ENCODE measurements around the gene RLN3.

The RLN3 gene

DNA sequence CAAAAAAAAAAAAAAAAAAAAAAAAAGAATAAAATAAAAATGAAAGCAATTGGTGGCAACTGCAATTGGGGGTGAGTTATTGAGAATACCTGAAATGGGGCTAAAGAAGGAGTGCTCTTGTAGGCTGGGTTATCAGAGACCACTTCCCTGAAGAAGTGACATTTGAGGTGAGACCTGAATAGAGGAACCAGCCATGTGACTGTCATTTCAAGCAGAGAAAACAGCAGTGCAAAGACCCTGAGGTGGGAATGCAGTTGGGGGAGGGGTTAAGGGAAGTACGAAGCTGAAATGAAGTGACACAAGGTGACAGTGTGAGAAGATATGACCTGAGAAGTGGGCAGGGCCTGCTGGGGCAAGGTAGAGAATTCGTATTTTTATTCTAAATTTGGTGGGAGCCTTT, 38.2 kb downstream of the RLN3 start:
- TF ChIP-seq, protein P1, sequence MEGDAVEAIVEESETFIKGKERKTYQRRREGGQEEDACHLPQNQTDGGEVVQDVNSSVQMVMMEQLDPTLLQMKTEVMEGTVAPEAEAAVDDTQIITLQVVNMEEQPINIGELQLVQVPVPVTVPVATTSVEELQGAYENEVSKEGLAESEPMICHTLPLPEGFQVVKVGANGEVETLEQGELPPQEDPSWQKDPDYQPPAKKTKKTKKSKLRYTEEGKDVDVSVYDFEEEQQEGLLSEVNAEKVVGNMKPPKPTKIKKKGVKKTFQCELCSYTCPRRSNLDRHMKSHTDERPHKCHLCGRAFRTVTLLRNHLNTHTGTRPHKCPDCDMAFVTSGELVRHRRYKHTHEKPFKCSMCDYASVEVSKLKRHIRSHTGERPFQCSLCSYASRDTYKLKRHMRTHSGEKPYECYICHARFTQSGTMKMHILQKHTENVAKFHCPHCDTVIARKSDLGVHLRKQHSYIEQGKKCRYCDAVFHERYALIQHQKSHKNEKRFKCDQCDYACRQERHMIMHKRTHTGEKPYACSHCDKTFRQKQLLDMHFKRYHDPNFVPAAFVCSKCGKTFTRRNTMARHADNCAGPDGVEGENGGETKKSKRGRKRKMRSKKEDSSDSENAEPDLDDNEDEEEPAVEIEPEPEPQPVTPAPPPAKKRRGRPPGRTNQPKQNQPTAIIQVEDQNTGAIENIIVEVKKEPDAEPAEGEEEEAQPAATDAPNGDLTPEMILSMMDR (IDR thresholded peaks at IDR 0.05; ENCODE audit: low read depth, low read length, missing control alignments), result no peak
- DNase-seq (ENCODE audit: extremely low read depth, low read depth), result no peak

DNA sequence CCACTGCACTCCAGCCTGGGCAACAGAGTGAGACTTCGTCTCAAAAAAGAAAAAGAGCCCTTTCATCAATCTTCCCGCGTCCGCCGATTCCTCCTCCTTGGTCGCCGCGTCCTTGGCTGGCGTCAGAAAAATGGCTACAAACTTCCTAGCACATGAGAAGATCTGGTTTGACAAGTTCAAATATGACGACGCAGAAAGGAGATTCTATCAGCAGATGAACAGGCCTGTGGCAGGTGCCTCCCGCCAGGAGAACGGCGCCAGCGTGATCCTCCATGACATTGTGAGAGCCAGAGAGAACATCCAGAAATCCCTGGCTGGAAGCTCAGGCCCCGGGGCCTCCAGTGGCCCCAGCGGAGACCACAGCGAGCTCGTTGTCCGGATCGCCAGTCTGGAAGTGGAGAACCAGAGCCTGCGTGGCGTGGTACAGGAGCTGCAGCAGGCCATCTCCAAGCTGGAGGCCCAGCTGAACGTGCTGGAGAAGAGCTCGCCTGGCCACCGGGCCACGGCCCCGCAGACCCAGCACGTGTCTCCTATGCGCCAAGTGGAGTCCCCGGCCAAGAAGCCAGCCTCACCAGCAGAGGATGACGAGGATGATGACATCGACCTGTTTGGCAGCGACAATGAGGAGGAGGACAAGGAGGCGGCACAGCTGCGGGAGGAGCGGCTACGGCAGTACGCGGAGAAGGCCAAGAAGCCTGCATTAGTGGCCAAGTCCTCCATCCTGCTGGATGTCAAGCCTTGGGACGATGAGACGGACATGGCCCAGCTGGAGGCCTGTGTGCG, 42.5 kb downstream of the RLN3 start:
- DNase-seq (ENCODE audit: extremely low read depth, low read depth), result no peak
- TF ChIP-seq, protein P1 (IDR thresholded peaks at IDR 0.05; ENCODE audit: low read depth, low read length, missing control alignments), result no peak
- H3K4me3 ChIP-seq (replicated peaks; ENCODE audit: low read depth, low read length), result no peak overlapping the region

More for the DNA sequence above, 38.2 kb downstream of the RLN3 start:
- no peak overlapping the region for H3K4me3 ChIP-seq (replicated peaks; ENCODE audit: low read depth, low read length)

DNA sequence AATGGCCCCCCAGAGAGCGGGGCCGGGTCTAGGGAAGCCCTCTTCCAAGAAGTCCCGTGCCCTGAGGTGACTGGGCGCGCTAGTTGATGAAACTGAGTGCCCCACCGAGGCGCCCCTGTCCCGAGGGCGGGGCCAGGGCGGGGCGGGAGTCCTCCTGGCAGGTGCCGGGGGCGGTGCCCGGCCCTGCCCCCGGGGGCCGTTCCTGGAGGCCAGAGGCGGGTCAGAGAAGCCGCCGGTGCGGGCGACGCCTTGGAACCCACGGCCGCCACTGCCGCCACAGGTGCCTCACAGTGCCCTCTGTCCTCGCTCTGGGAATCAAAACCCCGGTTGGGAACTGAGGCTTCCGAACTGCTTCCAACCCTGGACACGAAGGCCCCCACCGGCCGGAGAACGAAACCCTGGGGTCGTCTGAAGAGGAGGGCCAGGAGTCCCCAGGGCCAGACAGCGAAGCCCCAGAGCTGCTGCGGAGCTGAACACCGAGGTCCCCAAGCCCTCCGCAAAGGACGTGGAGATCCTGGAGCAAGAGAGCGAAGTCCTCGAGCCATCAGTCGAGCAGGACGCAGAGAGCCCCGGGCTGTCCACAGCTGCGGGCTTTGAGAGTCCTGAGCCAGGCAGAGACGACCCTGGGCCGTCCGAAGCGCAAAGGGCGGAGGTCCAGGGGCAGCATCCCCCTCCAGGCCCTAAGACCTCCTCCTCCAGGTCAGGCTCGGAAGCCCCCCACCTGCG, 44.8 kb downstream of the RLN3 start, which contains the start of gene MISP3:
Gene MISP3 (plus strand): TSS at position 252 of the 726 bp plus-strand sequence. CDS start 524 bp downstream, outside the sequence.
- peak within 1 kb of the TSS; percentile 52 for H3K4me3 ChIP-seq (replicated peaks; ENCODE audit: low read depth, low read length)
- DNase-seq (ENCODE audit: extremely low read depth, low read depth), result no peak
- TF ChIP-seq, protein P1 (IDR thresholded peaks at IDR 0.05; ENCODE audit: low read depth, low read length, missing control alignments), result no peak

DNA sequence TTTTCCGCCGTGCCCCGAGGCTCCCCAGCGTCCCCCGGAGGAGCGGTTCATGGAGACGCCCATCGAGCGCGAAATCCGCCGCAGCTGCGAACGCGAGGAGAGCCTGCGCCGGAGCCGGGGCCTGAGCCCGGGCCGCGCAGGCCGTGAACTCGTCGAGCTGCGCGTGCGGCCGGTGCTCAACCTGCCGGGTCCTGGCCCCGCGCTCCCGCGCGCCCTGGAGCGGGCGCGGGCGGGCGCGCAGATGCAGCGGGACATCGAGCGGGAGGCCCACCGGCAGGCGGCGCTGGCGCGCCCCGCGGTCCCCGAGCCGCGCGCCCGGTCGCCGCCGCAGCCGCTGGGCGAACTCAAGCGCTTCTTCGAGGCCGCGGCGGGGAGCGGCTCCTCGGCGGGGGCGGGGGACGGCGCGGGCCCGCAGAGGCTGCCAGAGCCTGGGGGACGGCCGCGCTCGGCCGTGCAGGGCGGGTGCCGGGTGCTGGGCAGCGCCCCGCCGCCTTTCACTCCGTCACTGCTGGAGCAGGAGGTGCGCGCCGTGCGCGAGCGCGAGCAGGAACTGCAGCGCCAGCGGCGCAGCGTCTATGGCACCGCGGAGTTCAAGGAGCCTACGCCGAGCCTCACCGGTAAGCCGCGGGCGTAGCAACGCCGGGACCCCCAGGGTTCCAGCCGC, 45.4 kb downstream of the RLN3 start:
- no peak for DNase-seq (ENCODE audit: extremely low read depth, low read depth)
- TF ChIP-seq, protein P1 (IDR thresholded peaks at IDR 0.05; ENCODE audit: low read depth, low read length, missing control alignments), result peak; percentile 1
- H3K4me3 ChIP-seq (replicated peaks; ENCODE audit: low read depth, low read length), result peak overlapping the region; percentile 52

DNA sequence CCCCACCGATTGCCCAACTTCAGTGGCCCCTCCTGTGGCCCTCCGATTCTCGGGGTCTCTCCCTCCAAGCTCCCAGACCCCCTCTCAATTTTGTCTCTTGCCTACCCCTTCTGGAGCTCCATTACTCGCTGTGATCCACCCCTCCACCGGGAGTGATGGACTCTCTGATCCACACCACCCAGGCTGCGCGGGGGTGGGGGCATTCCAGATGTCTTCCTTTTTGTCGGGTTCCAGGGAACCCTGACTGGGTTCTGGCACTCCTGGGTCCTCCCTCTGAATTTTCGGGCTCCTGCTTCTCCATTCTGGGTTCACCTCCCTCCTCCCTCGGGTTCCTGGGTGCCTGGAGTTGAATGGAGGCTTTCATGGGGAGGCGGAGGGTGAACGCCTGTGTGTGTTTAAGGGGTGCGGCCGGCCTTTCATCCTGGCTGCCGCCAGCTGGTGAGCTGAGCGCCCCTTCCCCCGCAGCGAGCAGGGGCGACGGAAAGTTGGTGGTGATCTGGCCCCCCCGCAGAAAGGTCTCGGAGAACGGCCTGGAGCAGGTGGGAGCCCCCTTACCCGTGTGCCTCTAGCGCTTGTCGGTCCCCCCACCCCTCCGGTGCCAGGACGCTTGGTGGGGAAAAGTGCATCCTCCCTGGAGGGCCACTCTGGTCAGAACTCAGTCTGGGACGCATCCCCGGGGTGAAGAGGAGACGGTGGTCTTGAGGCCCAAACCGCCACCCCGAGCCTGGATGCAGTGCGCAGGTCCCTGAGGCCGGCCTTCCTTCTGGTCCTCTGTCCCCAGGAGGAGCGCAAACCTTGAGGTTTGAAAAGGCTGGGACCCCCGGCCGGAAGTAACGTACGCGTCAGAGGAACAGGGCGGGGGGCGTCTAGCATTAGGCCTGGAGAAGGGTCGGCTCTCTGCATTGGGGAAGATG, 46.2 kb downstream of the RLN3 start:
- DNase-seq (ENCODE audit: extremely low read depth, low read depth), result no peak
- TF ChIP-seq, protein P1 (IDR thresholded peaks at IDR 0.05; ENCODE audit: low read depth, low read length, missing control alignments), result no peak
- H3K4me3 ChIP-seq (replicated peaks; ENCODE audit: low read depth, low read length), result peak overlapping the region; percentile 52

DNA sequence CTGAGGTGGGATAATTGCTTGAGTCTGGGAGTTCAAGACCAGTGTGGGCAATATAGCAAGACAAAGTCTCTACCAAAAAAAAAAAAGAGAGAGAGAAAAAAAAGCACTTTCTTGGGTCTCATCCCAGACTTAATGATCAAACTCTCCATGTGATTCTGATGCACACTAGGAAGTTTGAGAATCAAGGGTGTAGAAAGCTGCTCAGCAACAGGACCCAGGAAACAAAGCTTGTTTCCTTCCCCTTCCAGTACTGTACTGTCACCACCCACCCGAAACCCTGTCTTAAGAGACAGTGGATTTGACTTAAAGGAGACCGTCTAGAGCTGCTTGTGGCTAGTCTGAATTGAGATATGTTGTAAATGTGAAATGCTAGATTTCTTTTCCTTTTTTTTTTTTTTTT, 50.5 kb downstream of the RLN3 start:
- H3K4me3 ChIP-seq (replicated peaks; ENCODE audit: low read depth, low read length), result no peak overlapping the region
- no peak for DNase-seq (ENCODE audit: extremely low read depth, low read depth)
- TF ChIP-seq, protein P1 (IDR thresholded peaks at IDR 0.05; ENCODE audit: low read depth, low read length, missing control alignments), result no peak
